ENCODE measurements around the gene NEURL1.
A peak's percentile ranks its signal among the peaks of the same experiment; 100 is the strongest.

NEURL1 gene

DNA sequence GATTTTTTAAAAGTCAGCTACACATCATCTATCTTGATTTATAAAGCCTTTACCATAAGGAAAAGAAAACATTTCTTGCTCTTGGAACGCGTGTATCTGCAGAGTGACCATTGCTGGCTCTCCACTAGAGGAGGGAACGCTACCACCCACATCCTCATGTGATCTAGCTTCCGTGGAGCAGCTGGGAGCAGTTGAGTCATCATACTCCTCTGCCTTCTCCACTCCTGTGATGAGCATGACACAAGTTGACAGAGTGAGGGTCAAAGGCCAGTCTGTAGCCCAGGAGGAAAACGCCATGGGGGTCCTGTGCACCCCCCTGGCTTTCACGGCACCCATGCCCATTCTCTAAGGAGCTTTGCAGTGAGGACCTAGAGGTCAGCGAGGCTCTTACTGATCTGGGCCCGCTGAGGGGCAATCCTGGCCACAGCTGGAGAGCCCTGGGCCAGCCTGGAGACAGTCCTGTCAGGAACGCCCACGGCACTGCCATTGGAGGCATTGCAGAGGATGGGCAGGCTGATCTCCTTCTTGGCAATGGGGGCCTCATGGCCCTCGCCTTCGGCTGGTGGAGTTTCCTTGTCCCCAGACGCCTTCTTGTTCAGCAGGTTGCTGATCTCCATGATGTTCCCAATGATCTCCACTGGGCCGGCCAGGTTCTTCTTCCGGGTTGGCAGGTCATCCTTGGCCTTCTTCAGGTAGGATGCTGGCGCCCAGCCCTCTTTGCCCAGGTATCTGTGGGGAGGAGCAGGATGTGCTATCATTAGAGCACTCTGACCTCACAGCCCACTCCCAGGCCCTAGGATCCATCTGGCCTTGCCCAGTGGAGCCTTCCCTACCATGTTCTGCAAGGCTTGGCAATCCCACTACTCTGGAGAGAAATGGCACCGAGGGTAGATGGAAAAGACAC is 119.2 kb downstream of the NEURL1 start:
- peak; percentile 35 for DNase-seq (ENCODE audit: low read depth)
- no peak overlapping the region for H3K4me3 ChIP-seq (ENCODE audit: control insufficient read depth, low read depth, low read length)
- TF ChIP-seq, protein P1, sequence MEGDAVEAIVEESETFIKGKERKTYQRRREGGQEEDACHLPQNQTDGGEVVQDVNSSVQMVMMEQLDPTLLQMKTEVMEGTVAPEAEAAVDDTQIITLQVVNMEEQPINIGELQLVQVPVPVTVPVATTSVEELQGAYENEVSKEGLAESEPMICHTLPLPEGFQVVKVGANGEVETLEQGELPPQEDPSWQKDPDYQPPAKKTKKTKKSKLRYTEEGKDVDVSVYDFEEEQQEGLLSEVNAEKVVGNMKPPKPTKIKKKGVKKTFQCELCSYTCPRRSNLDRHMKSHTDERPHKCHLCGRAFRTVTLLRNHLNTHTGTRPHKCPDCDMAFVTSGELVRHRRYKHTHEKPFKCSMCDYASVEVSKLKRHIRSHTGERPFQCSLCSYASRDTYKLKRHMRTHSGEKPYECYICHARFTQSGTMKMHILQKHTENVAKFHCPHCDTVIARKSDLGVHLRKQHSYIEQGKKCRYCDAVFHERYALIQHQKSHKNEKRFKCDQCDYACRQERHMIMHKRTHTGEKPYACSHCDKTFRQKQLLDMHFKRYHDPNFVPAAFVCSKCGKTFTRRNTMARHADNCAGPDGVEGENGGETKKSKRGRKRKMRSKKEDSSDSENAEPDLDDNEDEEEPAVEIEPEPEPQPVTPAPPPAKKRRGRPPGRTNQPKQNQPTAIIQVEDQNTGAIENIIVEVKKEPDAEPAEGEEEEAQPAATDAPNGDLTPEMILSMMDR (IDR thresholded peaks at IDR 0.05; ENCODE audit: control insufficient read depth, insufficient read depth, low read depth, low read length, missing control alignments), result peak; percentile 16

DNA sequence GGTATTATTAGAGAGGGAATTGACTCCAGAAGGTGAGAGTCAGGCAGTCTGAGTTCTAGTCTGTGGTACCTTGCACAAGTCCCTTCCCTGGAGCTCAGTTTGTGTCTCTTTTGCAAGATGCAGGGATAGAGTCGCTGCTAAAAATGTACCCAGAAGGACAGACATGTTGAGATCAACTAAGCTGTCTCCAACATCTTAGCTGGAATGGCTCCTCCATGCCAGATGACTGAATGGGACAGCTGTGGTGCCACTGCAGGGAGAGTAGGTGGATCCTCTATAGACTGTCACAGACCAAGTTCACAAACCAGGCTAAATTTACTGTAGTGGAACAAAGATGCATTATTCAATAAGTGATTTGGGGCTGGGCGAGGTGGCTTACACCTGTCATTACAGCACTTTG is 120.1 kb downstream of the NEURL1 start:
- TF ChIP-seq, protein P1 (IDR thresholded peaks at IDR 0.05; ENCODE audit: control insufficient read depth, insufficient read depth, low read depth, low read length, missing control alignments), result no peak

DNA sequence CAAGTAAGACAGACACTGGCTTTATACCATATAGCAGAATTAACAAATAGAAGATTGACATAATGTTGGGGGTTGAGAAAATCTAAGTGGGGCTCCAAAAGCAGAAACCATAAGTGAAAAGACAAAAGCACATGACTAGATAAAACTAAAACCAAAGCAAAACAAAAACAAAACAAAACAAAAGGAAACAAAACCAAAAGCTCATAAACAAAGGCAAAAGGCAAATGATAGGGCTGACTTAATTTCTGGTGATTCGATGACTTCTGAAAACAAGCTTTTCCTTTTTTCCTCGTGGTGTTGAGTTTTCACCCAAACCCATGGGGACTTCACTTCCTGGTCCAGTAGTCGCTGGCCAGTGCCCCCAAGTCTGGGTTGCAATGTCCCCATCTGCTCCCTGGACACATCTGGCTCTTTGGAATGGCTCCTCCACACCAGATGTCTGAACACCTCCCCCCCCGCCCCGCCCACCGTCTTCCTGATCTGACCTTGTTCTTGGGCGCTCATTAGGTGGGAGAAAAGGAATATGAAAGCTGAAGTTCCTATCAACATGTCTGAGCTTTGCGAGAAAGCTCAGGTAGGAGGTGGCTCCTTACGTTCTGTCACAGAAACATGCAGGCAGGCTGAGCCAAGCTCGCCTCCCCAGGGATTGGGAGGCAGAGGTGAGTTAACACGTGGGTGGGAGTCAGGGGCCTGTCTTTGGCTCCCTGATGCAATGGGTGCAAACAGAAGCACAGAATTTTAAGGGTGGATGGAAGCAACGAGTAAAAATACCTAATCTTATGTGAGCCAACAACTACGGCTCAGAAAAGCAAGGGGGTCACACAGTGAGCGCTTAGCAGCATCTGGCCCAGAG is 121.0 kb downstream of the NEURL1 start:
- no peak overlapping the region for H3K4me3 ChIP-seq (ENCODE audit: control insufficient read depth, low read depth, low read length)
- no peak for DNase-seq (ENCODE audit: low read depth)
- TF ChIP-seq, protein P1 (IDR thresholded peaks at IDR 0.05; ENCODE audit: control insufficient read depth, insufficient read depth, low read depth, low read length, missing control alignments), result no peak

More for the DNA sequence above, 120.1 kb downstream of the NEURL1 start:
- H3K4me3 ChIP-seq (ENCODE audit: control insufficient read depth, low read depth, low read length), result no peak overlapping the region
- no peak for DNase-seq (ENCODE audit: low read depth)

DNA sequence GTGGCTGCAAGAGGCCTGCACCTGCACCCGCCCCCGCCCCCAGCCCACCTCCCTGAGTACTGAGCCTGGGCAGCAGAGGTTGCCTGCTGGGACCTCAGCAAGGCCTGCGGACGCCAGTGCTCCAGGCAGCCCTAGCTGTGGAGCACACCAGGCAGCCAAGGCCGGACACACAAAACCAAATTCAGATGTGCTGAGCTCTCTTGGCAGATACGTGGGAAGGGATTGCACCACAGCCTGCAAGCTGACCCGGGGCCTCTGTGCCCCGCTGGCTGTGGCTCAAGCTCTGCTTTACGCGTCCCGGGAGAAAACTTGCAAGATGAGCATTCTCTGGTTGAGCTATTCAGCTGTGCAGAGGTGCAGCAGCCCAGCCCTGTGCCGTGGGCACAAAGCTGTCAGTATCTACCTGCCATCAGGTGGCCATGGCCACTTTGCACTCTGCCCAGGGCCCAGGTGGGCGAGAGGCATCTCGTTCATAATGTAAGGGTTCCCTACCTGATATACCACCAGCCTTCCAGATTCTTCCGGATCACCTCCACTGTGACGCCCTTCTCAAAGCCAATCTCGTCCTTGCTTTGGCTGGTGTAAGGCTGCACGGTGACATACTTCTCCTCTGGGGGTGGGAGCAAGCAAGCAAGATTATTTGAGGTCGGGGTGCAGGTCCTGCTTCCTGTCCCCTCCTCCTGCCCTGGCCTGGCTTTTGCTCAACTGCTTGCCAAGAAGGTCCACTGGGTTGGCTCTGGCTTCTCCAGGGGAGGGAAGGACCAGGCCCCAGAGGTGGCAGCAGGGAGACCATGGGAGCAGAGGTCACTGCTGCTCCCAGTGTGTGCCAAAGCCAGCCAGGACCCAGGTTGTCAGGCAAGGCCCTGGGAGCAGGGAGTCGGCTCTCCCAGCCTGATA is 123.4 kb downstream of the NEURL1 start:
- TF ChIP-seq, protein P1 (IDR thresholded peaks at IDR 0.05; ENCODE audit: control insufficient read depth, insufficient read depth, low read depth, low read length, missing control alignments), result no peak

DNA sequence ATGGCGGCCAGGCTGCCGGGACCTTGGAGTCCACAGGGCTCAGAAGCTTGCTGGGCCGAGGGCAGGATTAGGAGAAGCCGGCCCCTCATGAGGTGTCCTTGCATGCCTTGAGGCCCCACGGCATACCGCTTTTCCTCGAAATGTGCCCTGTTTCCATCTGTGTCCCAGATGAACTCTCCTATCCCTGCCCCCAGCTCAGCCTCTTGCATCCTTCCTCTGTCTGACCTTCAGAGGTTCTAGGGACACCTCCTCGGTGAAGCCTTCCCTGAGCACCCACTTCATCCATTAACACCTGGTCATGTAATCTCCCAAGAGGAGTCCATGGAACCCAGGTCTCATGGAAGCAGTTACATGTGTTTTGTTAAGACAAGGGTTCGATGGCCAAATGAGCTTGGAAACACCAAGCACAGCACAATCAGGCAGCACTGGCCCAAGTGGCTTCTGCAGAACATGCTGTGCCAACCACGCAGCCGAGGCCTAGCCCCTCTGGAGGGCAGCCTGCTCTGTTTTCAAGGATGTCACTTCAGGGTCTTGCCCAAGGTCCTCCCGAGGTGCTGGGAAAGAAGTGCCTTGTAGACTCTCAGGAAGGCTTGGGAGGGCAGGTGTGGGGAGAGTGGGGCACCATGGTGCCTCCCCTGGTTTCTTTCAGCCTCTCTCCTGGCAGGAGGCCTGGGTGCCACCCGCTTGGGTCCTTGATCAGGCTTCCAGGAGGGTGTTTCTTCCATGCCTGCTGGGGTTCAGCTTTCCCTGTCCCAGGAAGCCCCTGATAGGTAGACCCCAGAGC is 124.3 kb downstream of the NEURL1 start:
- no peak for DNase-seq (ENCODE audit: low read depth)
- H3K4me3 ChIP-seq (ENCODE audit: control insufficient read depth, low read depth, low read length), result no peak overlapping the region
- TF ChIP-seq, protein P1 (IDR thresholded peaks at IDR 0.05; ENCODE audit: control insufficient read depth, insufficient read depth, low read depth, low read length, missing control alignments), result no peak

More for the DNA sequence above, 123.4 kb downstream of the NEURL1 start:
- no peak overlapping the region for H3K4me3 ChIP-seq (ENCODE audit: control insufficient read depth, low read depth, low read length)
- peak; percentile 92 for DNase-seq (ENCODE audit: low read depth)
